ENCODE results near the gene FAM241A.
A peak's percentile ranks its signal among the peaks of the same experiment; 100 is the strongest.

The FAM241A gene

GRCh38 chr4:112231779-112232713, 86.8 kb downstream of the FAM241A start, which contains the start of gene AP1AR:
Gene AP1AR (plus strand): TSS chr4:112231787. CDS start chr4:112232092, 305 bp downstream.
- peak within 1 kb of the TSS; percentile 96 for H3K27ac ChIP-seq
- ChIA-PET POLR2A (ENCODE audit: low non-redundant PET) (interaction anchor here (0.6 to 1.0 kb wide), 3 partner anchors 58 to 134 kb away, joined by 3 to 4 read pairs (median 3); no protein-coding TSS in a partner anchor), CTCF (interaction anchor here (1.5 kb wide), 1 partner anchor 17 kb away, joined by 3 read pairs; no protein-coding TSS in a partner anchor)
- peak; percentile 35; the same call in 1 of the 2 replicates for TF ChIP-seq CTCF (conservative IDR thresholded peaks at IDR 0.05; ENCODE audit: low read depth)
- DNase-seq (ENCODE audit: low spot score): peak; percentile 85

- H3K27ac ChIP-seq: no peak overlapping the region
- ChIA-PET POLR2A (ENCODE audit: low non-redundant PET) (no interaction called here), CTCF (interaction anchor here (0.8 to 1.4 kb wide), 3 partner anchors 21 to 135 kb away, joined by 3 to 7 read pairs (median 6); no protein-coding TSS in a partner anchor)
- DNase-seq (ENCODE audit: low spot score): peak; percentile 72
- TF ChIP-seq CTCF (conservative IDR thresholded peaks at IDR 0.05; ENCODE audit: low read depth): peak; percentile 86
Measured at GRCh38 chr4:112234952-112235609, 89.8 kb downstream of the FAM241A start.

- ChIA-PET POLR2A (ENCODE audit: low non-redundant PET) (interaction anchor here (0.7 kb wide), 1 partner anchor 44 kb away, joined by 7 read pairs; no protein-coding TSS in a partner anchor), CTCF (interaction anchor here (0.8 to 1.4 kb wide), 2 partner anchors 22 to 136 kb away, joined by 3 to 6 read pairs; no protein-coding TSS in a partner anchor)
- H3K27ac ChIP-seq: no peak overlapping the region
- TF ChIP-seq CTCF (conservative IDR thresholded peaks at IDR 0.05; ENCODE audit: low read depth): no peak
- DNase-seq (ENCODE audit: low spot score): no peak
Measured at GRCh38 chr4:112236040-112236439, 90.8 kb downstream of the FAM241A start.

GRCh38 chr4:112238833-112239232, 93.6 kb downstream of the FAM241A start:
- no peak for TF ChIP-seq CTCF (conservative IDR thresholded peaks at IDR 0.05; ENCODE audit: low read depth)
- no peak overlapping the region for H3K27ac ChIP-seq
- ChIA-PET POLR2A (ENCODE audit: low non-redundant PET) (no interaction called here), CTCF (no interaction called here)
- no peak for DNase-seq (ENCODE audit: low spot score)
